IMR-90 (cell line): Measurements from ENCODE around the gene ADARB2. TPM values are rescaled to one million over a fixed set of nuclear protein-coding genes. Genes with fewer than 3 reads are reported as not detected.

ENCODE experiments used
- ATAC-seq: fragments of 200-7000 bp; cut with Tn5 transposase; 2 replicates; pipeline ENCODE4 v1.9.1; 2020; ENCODE audit warnings: low read depth, mild to moderate bottlenecking, moderate library complexity
- BruUV-seq: library from RNA; stranded (reverse); fragments of 400-500 nt; replicated peaks from 2 replicates; lab custom pipeline; 2021; lab: Mats Ljungman, UMichigan
- CTCF ChIA-PET: fragments of 300-600 bp; formaldehyde crosslinking; extraction: SDS; loops from one replicate; lab custom pipeline; 2021; ENCODE audit warnings: antibody characterized with exemption; lab: Yijun Ruan, JAX
- POLR2A ChIA-PET: fragments of 300-600 bp; sonication (Branson Sonifier 250); formaldehyde crosslinking; loops from one replicate; lab custom pipeline; 2022; ENCODE audit warnings: antibody characterized with exemption; ENCODE audit not compliant: unreplicated experiment; lab: Charles Lee
- DNase-seq: peaks from one replicate; pipeline ENCODE4 v3.0.0; 2013
- H2AFZ ChIP-seq: replicated peaks from 2 replicates; pipeline ENCODE3; 2013; ENCODE audit warnings: low read length, mild to moderate bottlenecking; ENCODE audit not compliant: poor library complexity
- H2AK5ac ChIP-seq: 2 replicates; pipeline ENCODE4 v1.6.1; 2013; ENCODE audit warnings: low read depth, low read length, inconsistent platforms
- H2AK9ac ChIP-seq: replicated peaks from 2 replicates; pipeline ENCODE3; 2013; ENCODE audit warnings: mild to moderate bottlenecking, low read depth, low read length, moderate library complexity; ENCODE audit not compliant: poor library complexity
- H2BK120ac ChIP-seq: 2 replicates; pipeline ENCODE4 v1.6.1; 2013; ENCODE audit warnings: low read depth, low read length, inconsistent platforms
- H2BK15ac ChIP-seq: 3 replicates; pipeline ENCODE4 v1.6.1; 2013; ENCODE audit warnings: low read depth, low read length, inconsistent platforms
- H2BK20ac ChIP-seq: 2 replicates; pipeline ENCODE4 v1.6.1; 2013; ENCODE audit warnings: low read depth, mild to moderate bottlenecking, inconsistent platforms, low read length, moderate library complexity
- H2BK5ac ChIP-seq: 2 replicates; pipeline ENCODE4 v1.6.1; 2013; ENCODE audit warnings: mild to moderate bottlenecking, low read depth, low read length, inconsistent platforms; ENCODE audit not compliant: poor library complexity, severe bottlenecking
- H3K14ac ChIP-seq: replicated peaks from 2 replicates; pipeline ENCODE4 v1.6.1; 2013; ENCODE audit warnings: low read depth, low read length, inconsistent platforms
- H3K18ac ChIP-seq: 2 replicates; pipeline ENCODE4 v1.6.1; 2013; ENCODE audit warnings: low read depth, low read length, control low read depth
- H3K23ac ChIP-seq: 2 replicates; pipeline ENCODE4 v1.6.1; 2013; ENCODE audit warnings: low read depth, low read length, inconsistent platforms
- H3K27ac ChIP-seq: 2 replicates; pipeline ENCODE4 v1.5.1; 2013; ENCODE audit warnings: mild to moderate bottlenecking, control low read depth, low read length; ENCODE audit not compliant: insufficient read depth
- H3K27me3 ChIP-seq: 2 replicates; pipeline ENCODE4 v1.6.1; 2013; ENCODE audit warnings: low read length; ENCODE audit not compliant: control insufficient read depth, insufficient read depth
- H3K36me3 ChIP-seq: 2 replicates; pipeline ENCODE4 v1.6.1; 2013; ENCODE audit warnings: low read length, mixed read lengths; ENCODE audit not compliant: control insufficient read depth, insufficient read depth
- H3K4ac ChIP-seq: 2 replicates; pipeline ENCODE4 v1.6.1; 2013; ENCODE audit warnings: low read depth, low read length, inconsistent platforms
- H3K4me1 ChIP-seq: 2 replicates; pipeline ENCODE4 v1.6.1; 2013; ENCODE audit warnings: low read length, mixed read lengths; ENCODE audit not compliant: control insufficient read depth, insufficient read depth
- H3K4me2 ChIP-seq: 2 replicates; pipeline ENCODE4 v1.6.1; 2013; ENCODE audit warnings: low read depth, mild to moderate bottlenecking, control low read depth, low read length, moderate library complexity
- H3K4me3 ChIP-seq: 2 replicates; pipeline ENCODE4 v1.5.1; 2013; ENCODE audit warnings: low read depth, mild to moderate bottlenecking, control low read depth, low read length, moderate library complexity; ENCODE audit not compliant: insufficient read depth
- H3K56ac ChIP-seq: 2 replicates; pipeline ENCODE4 v1.6.1; 2013; ENCODE audit warnings: low read length, inconsistent platforms; ENCODE audit not compliant: insufficient read depth; ENCODE audit errors: extremely low read depth
- H3K79me1 ChIP-seq, 2 experiments: 2 replicates each; pipeline ENCODE4 v1.6.1; 2013; ENCODE audit warnings: low read length in 2 of 2, inconsistent platforms in 1 of 2, low read depth in 1 of 2
- H3K9ac ChIP-seq: 2 replicates; pipeline ENCODE4 v1.6.1; 2013; ENCODE audit warnings: low read depth, low read length, control low read depth
- H3K9me1 ChIP-seq: 2 replicates; pipeline ENCODE4 v1.6.1; 2013; ENCODE audit warnings: low read length, inconsistent platforms; ENCODE audit not compliant: insufficient read depth
- H3K9me3 ChIP-seq: 2 replicates; pipeline ENCODE4 v1.6.1; 2013; ENCODE audit warnings: low read length; ENCODE audit not compliant: control insufficient read depth, insufficient read depth
- H4K20me1 ChIP-seq: 2 replicates; pipeline ENCODE4 v1.6.1; 2013; ENCODE audit warnings: low read length, inconsistent platforms; ENCODE audit not compliant: insufficient read depth
- H4K5ac ChIP-seq: 2 replicates; pipeline ENCODE4 v1.6.1; 2013; ENCODE audit warnings: mild to moderate bottlenecking, low read depth, low read length, control low read depth
- H4K8ac ChIP-seq, 2 experiments: 2 replicates each; pipeline ENCODE4 v1.6.1; 2013; ENCODE audit warnings: low read depth in 2 of 2, low read length in 2 of 2, control low read depth in 1 of 2, inconsistent platforms in 1 of 2
- H4K91ac ChIP-seq: 2 replicates; pipeline ENCODE4 v1.6.1; 2013; ENCODE audit warnings: low read depth, low read length, inconsistent platforms; ENCODE audit not compliant: insufficient read depth
- BHLHE40 ChIP-seq: fragments of 150-350 bp; IDR thresholded peaks from 2 replicates; pipeline ENCODE4 v1.6.1; 2016; ENCODE audit warnings: mild to moderate bottlenecking, low read depth, low read length
- FOS ChIP-seq: fragments of 150-350 bp; IDR thresholded peaks from 2 replicates; pipeline ENCODE4 v1.6.1; 2016; ENCODE audit warnings: low read depth, low read length
- MAFK ChIP-seq: IDR thresholded peaks from 2 replicates; pipeline ENCODE4 v1.6.1; 2012; ENCODE audit warnings: low read depth, low read length, improper control_type of control experiment
- POLR2A ChIP-seq: IDR thresholded peaks from 2 replicates; pipeline ENCODE4 v1.6.1; 2012; ENCODE audit warnings: mild to moderate bottlenecking, low read depth, low read length
- RFX5 ChIP-seq: IDR thresholded peaks from 2 replicates; pipeline ENCODE4 v1.8.0; 2012; ENCODE audit warnings: low read depth, mild to moderate bottlenecking, low read length, moderate library complexity
- SMC3 ChIP-seq: fragments of 150-350 bp; IDR thresholded peaks from 2 replicates; pipeline ENCODE4 v1.6.1; 2016; ENCODE audit warnings: low read depth, mild to moderate bottlenecking, antibody characterized with exemption, low read length, moderate library complexity
- WGBS, 2 experiments: methylation state at CpG; one replicate each; pipeline versions ENCODE4 v1.1.5 to v1.1.7; 2013; ENCODE audit warnings: missing lambda C conversion rate in 2 of 2; ENCODE audit not compliant: insufficient read length in 1 of 2; ENCODE audit errors: extremely low coverage in 2 of 2; 5-methylcytosine and 5-hydroxymethylcytosine counted together
- dilution Hi-C: fragments of 300-500 bp; cut with HindIII; formaldehyde crosslinking; loops from one replicate; pipeline ENCODE4 v1.14.3; 2018; ENCODE audit warnings: low sequenced_read_pairs; ENCODE audit not compliant: unreplicated experiment
- in situ Hi-C: fragments of 300-500 bp; cut with MboI; formaldehyde crosslinking; loops from 3 replicates; pipeline ENCODE4 v1.14.3; 2019; ENCODE audit warnings: low sequenced_read_pairs, inconsistent platforms, mixed read lengths
- intact Hi-C: fragments of 100-400 bp; cut with micrococcal nuclease; formaldehyde crosslinking; loops from 2 replicates; pipeline ENCODE4 v1.10.0; 2022
- polyA plus RNA-seq, 3 experiments: library from polyadenylated mRNA; depleted of rRNA; stranded (reverse); fragments of >200 nt; gene quantifications; 2 replicates each; pipeline ENCODE4 v1.2.3, GENCODE V29; 2012; ENCODE audit warnings: low replicate concordance in 1 of 3
- total RNA-seq: library from RNA; depleted of rRNA; stranded (reverse); fragments of >200 nt; gene quantifications from 2 replicates; pipeline ENCODE4 v1.2.3, GENCODE V29; 2012
- TF ChIP-seq, protein P1 (sequence below): fragments of 150-350 bp; IDR thresholded peaks from 2 replicates; pipeline ENCODE4 v1.6.1; 2016; ENCODE audit warnings: low read depth, mild to moderate bottlenecking, low read length, moderate library complexity, borderline replicate concordance
- TF ChIP-seq, protein P2 (sequence below): conservative IDR thresholded peaks from 2 replicates; pipeline ENCODE4 v1.5.1; 2012; ENCODE audit warnings: mild to moderate bottlenecking, low read depth, low read length, improper control_type of control experiment
- TF ChIP-seq, protein P3 (sequence below): fragments of 150-350 bp; IDR thresholded peaks from 2 replicates; pipeline ENCODE4 v1.6.1; 2017; ENCODE audit warnings: mild to moderate bottlenecking, antibody characterized with exemption, low read length, low read depth

The ADARB2 gene
- total and polyA plus RNA-seq, 2 of the 4 experiments (the other 2 are of a cell fraction), result not detected

DNA sequence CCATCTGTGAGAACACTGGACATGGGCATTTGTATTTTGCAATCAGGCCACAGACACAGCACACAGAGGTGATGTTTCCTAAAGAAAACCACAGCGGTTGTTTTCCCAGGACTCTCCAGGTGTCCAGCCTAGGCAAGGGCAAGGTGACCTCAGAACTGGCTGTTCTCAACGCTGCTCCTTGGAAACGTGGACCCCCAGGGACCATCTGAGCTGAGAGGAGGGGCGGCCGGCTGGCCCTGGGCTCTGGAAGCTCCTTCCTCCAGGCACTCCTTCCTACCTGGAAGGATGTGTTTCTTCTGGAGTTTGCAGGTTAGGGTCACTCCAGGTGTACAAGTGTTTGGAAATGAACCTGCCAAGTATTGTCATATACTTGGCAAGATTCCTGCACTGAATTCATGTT, 103.1 kb downstream of the ADARB2 start:
- ATAC-seq (no peak), DNase-seq (no peak)
- H3K9ac ChIP-seq, result no peak overlapping the region
- H2AK5ac ChIP-seq, result no peak overlapping the region
- H4K20me1 ChIP-seq, result no peaks in the 10 kb centered on the region
- H3K4me3 ChIP-seq, result no peak overlapping the region
- H4K5ac ChIP-seq, result no peak overlapping the region
- H3K18ac ChIP-seq, result no peak overlapping the region
- H3K27ac ChIP-seq, result no peak overlapping the region
- WGBS, 2 experiments, result 53% methylated on average over 3 of the region's 5 CpGs; no CpG with 5 or more reads in 1 of the 2 experiments
- no peak overlapping the region for H3K23ac ChIP-seq
- ChIA-PET POLR2A (no interaction called here), CTCF (no interaction called here)
- H2AFZ ChIP-seq, result no peak overlapping the region
- dilution Hi-C loops (no loop called here), intact Hi-C loops (no loop called here), in situ Hi-C loops (no loop called here)
- H3K36me3 ChIP-seq, result no peaks in the 10 kb centered on the region
- no peak overlapping the region for H2BK120ac ChIP-seq
- no peaks in the 10 kb centered on the region for H3K9me1 ChIP-seq
- H3K4ac ChIP-seq, result no peak overlapping the region
- H4K91ac ChIP-seq, result no peak overlapping the region
- no peak overlapping the region for H3K4me2 ChIP-seq
- TF ChIP-seq SMC3 (no peak), POLR2A (no peak), MAFK (no peak), RFX5 (no peak), FOS (no peak), BHLHE40 (no peak)
- TF ChIP-seq, protein P1, sequence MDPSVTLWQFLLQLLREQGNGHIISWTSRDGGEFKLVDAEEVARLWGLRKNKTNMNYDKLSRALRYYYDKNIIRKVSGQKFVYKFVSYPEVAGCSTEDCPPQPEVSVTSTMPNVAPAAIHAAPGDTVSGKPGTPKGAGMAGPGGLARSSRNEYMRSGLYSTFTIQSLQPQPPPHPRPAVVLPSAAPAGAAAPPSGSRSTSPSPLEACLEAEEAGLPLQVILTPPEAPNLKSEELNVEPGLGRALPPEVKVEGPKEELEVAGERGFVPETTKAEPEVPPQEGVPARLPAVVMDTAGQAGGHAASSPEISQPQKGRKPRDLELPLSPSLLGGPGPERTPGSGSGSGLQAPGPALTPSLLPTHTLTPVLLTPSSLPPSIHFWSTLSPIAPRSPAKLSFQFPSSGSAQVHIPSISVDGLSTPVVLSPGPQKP, result no peak
- TF ChIP-seq, protein P2, sequence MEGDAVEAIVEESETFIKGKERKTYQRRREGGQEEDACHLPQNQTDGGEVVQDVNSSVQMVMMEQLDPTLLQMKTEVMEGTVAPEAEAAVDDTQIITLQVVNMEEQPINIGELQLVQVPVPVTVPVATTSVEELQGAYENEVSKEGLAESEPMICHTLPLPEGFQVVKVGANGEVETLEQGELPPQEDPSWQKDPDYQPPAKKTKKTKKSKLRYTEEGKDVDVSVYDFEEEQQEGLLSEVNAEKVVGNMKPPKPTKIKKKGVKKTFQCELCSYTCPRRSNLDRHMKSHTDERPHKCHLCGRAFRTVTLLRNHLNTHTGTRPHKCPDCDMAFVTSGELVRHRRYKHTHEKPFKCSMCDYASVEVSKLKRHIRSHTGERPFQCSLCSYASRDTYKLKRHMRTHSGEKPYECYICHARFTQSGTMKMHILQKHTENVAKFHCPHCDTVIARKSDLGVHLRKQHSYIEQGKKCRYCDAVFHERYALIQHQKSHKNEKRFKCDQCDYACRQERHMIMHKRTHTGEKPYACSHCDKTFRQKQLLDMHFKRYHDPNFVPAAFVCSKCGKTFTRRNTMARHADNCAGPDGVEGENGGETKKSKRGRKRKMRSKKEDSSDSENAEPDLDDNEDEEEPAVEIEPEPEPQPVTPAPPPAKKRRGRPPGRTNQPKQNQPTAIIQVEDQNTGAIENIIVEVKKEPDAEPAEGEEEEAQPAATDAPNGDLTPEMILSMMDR, result no peak
- TF ChIP-seq, protein P3, sequence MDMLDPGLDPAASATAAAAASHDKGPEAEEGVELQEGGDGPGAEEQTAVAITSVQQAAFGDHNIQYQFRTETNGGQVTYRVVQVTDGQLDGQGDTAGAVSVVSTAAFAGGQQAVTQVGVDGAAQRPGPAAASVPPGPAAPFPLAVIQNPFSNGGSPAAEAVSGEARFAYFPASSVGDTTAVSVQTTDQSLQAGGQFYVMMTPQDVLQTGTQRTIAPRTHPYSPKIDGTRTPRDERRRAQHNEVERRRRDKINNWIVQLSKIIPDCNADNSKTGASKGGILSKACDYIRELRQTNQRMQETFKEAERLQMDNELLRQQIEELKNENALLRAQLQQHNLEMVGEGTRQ, result no peak
- no peak overlapping the region for H2BK5ac ChIP-seq
- no peaks in the 10 kb centered on the region for H3K27me3 ChIP-seq
- no peak overlapping the region for H3K56ac ChIP-seq
- no peak overlapping the region for H3K14ac ChIP-seq
- H3K79me1 ChIP-seq, result no peaks in the 10 kb centered on the region
- H3K4me1 ChIP-seq, result no peaks in the 10 kb centered on the region
- H2BK15ac ChIP-seq, result no peak overlapping the region
- peaks cover 42% of the 10 kb centered on the region for H3K9me3 ChIP-seq
- no TSS peak for BruUV-seq
- no peak overlapping the region for H2BK20ac ChIP-seq
- H2AK9ac ChIP-seq, result no peak overlapping the region
- no peak overlapping the region for H4K8ac ChIP-seq
